ENCODE data around the gene MYOT.

Gene MYOT

GRCh38 chr5:137833463-137833862 is 34.2 kb upstream of the MYOT start:
- DNase-seq (ENCODE audit: low read depth), result no peak
- no peak overlapping the region for H3K4me3 ChIP-seq (ENCODE audit: low read depth, low read length)
- no peak for TF ChIP-seq MYC (IDR thresholded peaks at IDR 0.05; ENCODE audit: low read depth, low read length)
- TF ChIP-seq, protein P1, sequence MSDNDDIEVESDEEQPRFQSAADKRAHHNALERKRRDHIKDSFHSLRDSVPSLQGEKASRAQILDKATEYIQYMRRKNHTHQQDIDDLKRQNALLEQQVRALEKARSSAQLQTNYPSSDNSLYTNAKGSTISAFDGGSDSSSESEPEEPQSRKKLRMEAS (IDR thresholded peaks at IDR 0.05; ENCODE audit: low read depth, low read length), result no peak
- TF ChIP-seq POLR2A (IDR thresholded peaks at IDR 0.05; ENCODE audit: extremely low read depth, insufficient read length), result no peak
- TF ChIP-seq, protein P2, sequence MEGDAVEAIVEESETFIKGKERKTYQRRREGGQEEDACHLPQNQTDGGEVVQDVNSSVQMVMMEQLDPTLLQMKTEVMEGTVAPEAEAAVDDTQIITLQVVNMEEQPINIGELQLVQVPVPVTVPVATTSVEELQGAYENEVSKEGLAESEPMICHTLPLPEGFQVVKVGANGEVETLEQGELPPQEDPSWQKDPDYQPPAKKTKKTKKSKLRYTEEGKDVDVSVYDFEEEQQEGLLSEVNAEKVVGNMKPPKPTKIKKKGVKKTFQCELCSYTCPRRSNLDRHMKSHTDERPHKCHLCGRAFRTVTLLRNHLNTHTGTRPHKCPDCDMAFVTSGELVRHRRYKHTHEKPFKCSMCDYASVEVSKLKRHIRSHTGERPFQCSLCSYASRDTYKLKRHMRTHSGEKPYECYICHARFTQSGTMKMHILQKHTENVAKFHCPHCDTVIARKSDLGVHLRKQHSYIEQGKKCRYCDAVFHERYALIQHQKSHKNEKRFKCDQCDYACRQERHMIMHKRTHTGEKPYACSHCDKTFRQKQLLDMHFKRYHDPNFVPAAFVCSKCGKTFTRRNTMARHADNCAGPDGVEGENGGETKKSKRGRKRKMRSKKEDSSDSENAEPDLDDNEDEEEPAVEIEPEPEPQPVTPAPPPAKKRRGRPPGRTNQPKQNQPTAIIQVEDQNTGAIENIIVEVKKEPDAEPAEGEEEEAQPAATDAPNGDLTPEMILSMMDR (IDR thresholded peaks at IDR 0.05; ENCODE audit: low read depth, low read length), result no peak

GRCh38 chr5:137834498-137835049 is 33.1 kb upstream of the MYOT start:
- H3K4me3 ChIP-seq (ENCODE audit: low read depth, low read length), result no peak overlapping the region
- DNase-seq (ENCODE audit: low read depth), result no peak
- TF ChIP-seq, protein P2 (IDR thresholded peaks at IDR 0.05; ENCODE audit: low read depth, low read length), result no peak
- TF ChIP-seq MYC (IDR thresholded peaks at IDR 0.05; ENCODE audit: low read depth, low read length), result no peak
- TF ChIP-seq, protein P1 (IDR thresholded peaks at IDR 0.05; ENCODE audit: low read depth, low read length), result no peak
- no peak for TF ChIP-seq POLR2A (IDR thresholded peaks at IDR 0.05; ENCODE audit: extremely low read depth, insufficient read length)

DNA sequence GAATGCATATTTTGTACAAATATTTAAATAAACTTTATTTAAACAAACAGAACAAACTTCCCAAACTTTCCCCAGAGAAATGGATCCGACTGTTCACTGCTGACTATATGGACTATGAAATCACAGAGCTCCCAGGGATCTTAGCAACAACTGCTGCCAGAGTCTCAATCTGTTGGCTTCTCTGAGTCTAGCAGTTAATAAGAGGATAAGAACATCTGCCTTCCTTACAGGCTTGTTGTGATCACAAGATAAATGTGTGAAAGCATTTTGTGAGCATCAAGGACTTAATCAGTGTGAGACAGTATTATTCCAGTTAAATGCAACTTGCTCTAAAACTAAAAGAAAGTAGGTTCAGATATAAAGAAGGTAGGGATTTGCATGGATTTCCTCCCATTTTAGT is 31.4 kb upstream of the MYOT start:
- no peak for DNase-seq (ENCODE audit: low read depth)
- TF ChIP-seq POLR2A (IDR thresholded peaks at IDR 0.05; ENCODE audit: extremely low read depth, insufficient read length) (no peak), MYC (IDR thresholded peaks at IDR 0.05; ENCODE audit: low read depth, low read length) (no peak)
- TF ChIP-seq, protein P1 (IDR thresholded peaks at IDR 0.05; ENCODE audit: low read depth, low read length), result no peak
- TF ChIP-seq, protein P2 (IDR thresholded peaks at IDR 0.05; ENCODE audit: low read depth, low read length), result no peak
- no peak overlapping the region for H3K4me3 ChIP-seq (ENCODE audit: low read depth, low read length)

DNA sequence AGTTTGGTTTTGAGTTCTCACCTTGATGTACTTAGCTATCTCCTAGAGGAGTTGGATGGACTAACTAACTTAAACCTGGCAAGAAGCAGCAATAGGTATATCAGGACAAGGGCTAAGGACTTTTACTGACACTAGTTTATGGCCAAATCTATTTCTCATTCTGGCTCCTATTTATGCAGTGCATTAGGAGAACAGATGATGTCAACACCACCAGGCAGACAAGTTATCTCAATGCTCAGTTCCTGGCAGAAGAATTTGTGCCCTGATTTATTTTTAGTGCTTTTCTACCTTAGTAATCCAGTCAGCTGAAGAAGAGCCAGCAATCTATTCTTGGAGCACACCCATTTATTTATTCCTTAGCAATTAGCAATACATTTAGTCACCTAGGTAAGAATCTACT is 30.7 kb upstream of the MYOT start:
- DNase-seq (ENCODE audit: low read depth), result no peak
- TF ChIP-seq, protein P1 (IDR thresholded peaks at IDR 0.05; ENCODE audit: low read depth, low read length), result no peak
- TF ChIP-seq, protein P2 (IDR thresholded peaks at IDR 0.05; ENCODE audit: low read depth, low read length), result no peak
- no peak for TF ChIP-seq MYC (IDR thresholded peaks at IDR 0.05; ENCODE audit: low read depth, low read length)
- no peak for TF ChIP-seq POLR2A (IDR thresholded peaks at IDR 0.05; ENCODE audit: extremely low read depth, insufficient read length)

GRCh38 chr5:137837491-137838394 is 29.9 kb upstream of the MYOT start:
- H3K4me3 ChIP-seq (ENCODE audit: low read depth, low read length), result no peak overlapping the region
- TF ChIP-seq POLR2A (IDR thresholded peaks at IDR 0.05; ENCODE audit: extremely low read depth, insufficient read length), result no peak
- TF ChIP-seq, protein P1 (IDR thresholded peaks at IDR 0.05; ENCODE audit: low read depth, low read length), result no peak
- TF ChIP-seq MYC (IDR thresholded peaks at IDR 0.05; ENCODE audit: low read depth, low read length), result no peak
- TF ChIP-seq, protein P2 (IDR thresholded peaks at IDR 0.05; ENCODE audit: low read depth, low read length), result no peak
- no peak for DNase-seq (ENCODE audit: low read depth)

More for the DNA sequence above, 30.7 kb upstream of the MYOT start:
- no peak overlapping the region for H3K4me3 ChIP-seq (ENCODE audit: low read depth, low read length)

All from NB4 (cell line).